EL (cell line): Measurements from ENCODE around the gene KRTAP5-3.
"Not testable (repeated sequence)": the region's sequence is repeated elsewhere in the genome, so short reads cannot be mapped to it uniquely, and the experiment has no call there.

ENCODE experiments used
- DNase-seq: peaks from one replicate; pipeline ENCODE4 v3.0.0-alpha.2; 2016

The KRTAP5-3 gene

GRCh38 chr11:1608363-1608762, at the start of gene KRTAP5-3:
TSS of gene KRTAP5-3 (minus strand) at chr11:1608463. CDS start at chr11:1608385, 78 bp downstream.
- no peak for DNase-seq

GRCh38 chr11:1656670-1657069, 48.4 kb upstream of the KRTAP5-3 start:
- DNase-seq = no peak

GRCh38 chr11:1656061-1656441, 47.8 kb upstream of the KRTAP5-3 start:
- DNase-seq = no peak

- DNase-seq = no peak
These were observed 47.2 kb upstream of the KRTAP5-3 start for GRCh38 chr11:1655168-1656060.

GRCh38 chr11:1654388-1655167, 46.3 kb upstream of the KRTAP5-3 start:
- no peak for DNase-seq

- DNase-seq = no peak
These were observed 45.5 kb upstream of the KRTAP5-3 start for GRCh38 chr11:1653541-1654387.

GRCh38 chr11:1652771-1653540, 44.7 kb upstream of the KRTAP5-3 start:
- DNase-seq = peak; percentile 57

GRCh38 chr11:1652442-1652770, 44.1 kb upstream of the KRTAP5-3 start:
- no peak for DNase-seq

- no peak for DNase-seq
These were observed 43.8 kb upstream of the KRTAP5-3 start for GRCh38 chr11:1652026-1652425.

- DNase-seq = no peak
These were observed 43.2 kb upstream of the KRTAP5-3 start for GRCh38 chr11:1651411-1651980.

GRCh38 chr11:1650918-1651262, 42.6 kb upstream of the KRTAP5-3 start:
- no peak for DNase-seq

- no peak for DNase-seq
These were observed 42.0 kb upstream of the KRTAP5-3 start for GRCh38 chr11:1650034-1650917.

- no peak for DNase-seq
These were observed 40.6 kb upstream of the KRTAP5-3 start for GRCh38 chr11:1648653-1649420.

GRCh38 chr11:1647901-1648652, 39.8 kb upstream of the KRTAP5-3 start:
- DNase-seq = no peak

- DNase-seq = not testable (repeated sequence)
These were observed 38.3 kb upstream of the KRTAP5-3 start for GRCh38 chr11:1646540-1646939.

- no peak for DNase-seq
These were observed 37.1 kb upstream of the KRTAP5-3 start for GRCh38 chr11:1645357-1645821.

- DNase-seq = no peak
These were observed 36.5 kb upstream of the KRTAP5-3 start for GRCh38 chr11:1644601-1645356.

- DNase-seq = no peak
These were observed 35.0 kb upstream of the KRTAP5-3 start for GRCh38 chr11:1643146-1643690.
